K562 (cell line): ENCODE data around the gene CYB5R4. TPM values are rescaled to one million over a fixed set of nuclear protein-coding genes. Genes with fewer than 3 reads are reported as not detected.

Experiments used
- ATAC-seq: fragments of 200-7000 bp; cut with Tn5 transposase; 3 replicates; pipeline ENCODE4 v1.9.1; 2020; ENCODE audit warnings: moderate library complexity
- BruUV-seq: library from RNA; stranded (reverse); fragments of 400-500 nt; replicated peaks from 2 replicates; lab custom pipeline; 2021; lab: Mats Ljungman, UMichigan
- CTCF ChIA-PET: fragments of 300-600 bp; formaldehyde crosslinking; extraction: SDS; loops from one replicate; lab custom pipeline; 2021; ENCODE audit warnings: low intra/inter-chr PET ratio; lab: Yijun Ruan, JAX
- POLR2A ChIA-PET: fragments of 300-600, 350-650 bp; sonication (Branson Sonifier 250); formaldehyde crosslinking; extraction: SDS; loops from one replicate; lab custom pipeline; 2021; ENCODE audit warnings: antibody characterized with exemption, inconsistent platforms; lab: Yijun Ruan, JAX
- DNase-seq, 4 experiments: peaks; one replicate each; pipeline versions ENCODE4 v3.0.0 to v3.0.0-alpha.2; 2011 to 2018; ENCODE audit warnings: low spot score in 3 of 4, mixed read lengths in 3 of 4; ENCODE audit errors: extremely low read depth in 1 of 4
- FAIRE-seq: peaks from 2 replicates; lab custom pipeline; 2011; peaks lifted over from hg19 to GRCh38; lab: Jason Lieb, UNC
- H2AFZ ChIP-seq: 2 replicates; pipeline ENCODE4 v1.6.0; 2011; ENCODE audit warnings: low read depth, low read length, control low read depth, inconsistent platforms
- H3K27ac ChIP-seq: fragments of 200-600 bp; 3 replicates; pipeline ENCODE4 v1.8.0; 2011; ENCODE audit warnings: low read depth, mild to moderate bottlenecking, control low read depth, inconsistent platforms, low read length, moderate library complexity, mixed read lengths; ENCODE audit errors: extremely low read depth
- H3K27me3 ChIP-seq, 2 experiments: fragments of 300-600 bp in 1 of 2; 2 replicates in 1 of 2; 3 replicates in 1 of 2; pipeline versions ENCODE4 v1.6.0 to v1.8.0; 2011; ENCODE audit warnings: inconsistent platforms in 2 of 2, low read length in 2 of 2, mild to moderate bottlenecking in 1 of 2, mixed read lengths in 1 of 2, moderate library complexity in 1 of 2; ENCODE audit not compliant: control insufficient read depth in 2 of 2, insufficient read depth in 2 of 2
- H3K36me3 ChIP-seq: fragments of 300-600 bp; 3 replicates; pipeline ENCODE4 v1.8.0; 2011; ENCODE audit warnings: mild to moderate bottlenecking, low read length, inconsistent platforms; ENCODE audit not compliant: control insufficient read depth, insufficient read depth
- H3K4me1 ChIP-seq, 2 experiments: fragments of 200-600 bp in 1 of 2; replicated peaks in 1 of 2; 2 replicates in 1 of 2; 3 replicates in 1 of 2; pipeline versions ENCODE4 v1.5.1 to v1.8.0; 2011; ENCODE audit warnings: inconsistent platforms in 2 of 2, low read length in 2 of 2, mild to moderate bottlenecking in 1 of 2, mixed read lengths in 1 of 2, moderate library complexity in 1 of 2; ENCODE audit not compliant: control insufficient read depth in 2 of 2, insufficient read depth in 2 of 2
- H3K4me2 ChIP-seq: 2 replicates; pipeline ENCODE4 v1.6.1; 2011; ENCODE audit warnings: low read length, control low read depth, inconsistent platforms, mixed read lengths; ENCODE audit not compliant: insufficient read depth
- H3K4me3 ChIP-seq: fragments of 200-600 bp; sonication (generic), shearing (Covaris generic); 2 replicates; pipeline ENCODE4 v1.5.1; 2016; ENCODE audit warnings: control low read depth, inconsistent platforms
- H3K79me2 ChIP-seq: fragments of 200-600 bp; 3 replicates; pipeline ENCODE4 v1.8.0; 2011; ENCODE audit warnings: low read length, inconsistent platforms; ENCODE audit not compliant: control insufficient read depth, insufficient read depth
- H3K9ac ChIP-seq, 2 experiments: 2 replicates each; pipeline versions ENCODE4 v1.6.0 to v1.6.1; 2011; ENCODE audit warnings: low read depth in 2 of 2, low read length in 2 of 2, control low read depth in 1 of 2, inconsistent platforms in 1 of 2, mild to moderate bottlenecking in 1 of 2, mixed read lengths in 1 of 2; ENCODE audit not compliant: insufficient read depth in 1 of 2
- H3K9me1 ChIP-seq: one replicate; pipeline ENCODE4 v1.6.0; 2011; ENCODE audit warnings: inconsistent platforms, mild to moderate bottlenecking, low read length, moderate library complexity; ENCODE audit not compliant: control insufficient read depth, insufficient read depth
- H3K9me3 ChIP-seq: replicated peaks from 2 replicates; pipeline ENCODE4 v1.5.1; 2011; ENCODE audit warnings: low read depth, low read length, inconsistent platforms; ENCODE audit not compliant: control insufficient read depth, insufficient read depth
- H4K20me1 ChIP-seq: replicated peaks from 2 replicates; pipeline ENCODE4 v1.6.1; 2011; ENCODE audit warnings: low read length, inconsistent platforms, mixed read lengths; ENCODE audit not compliant: control insufficient read depth, insufficient read depth
- ARHGAP35 ChIP-seq: fragments of 450-650 bp; IDR thresholded peaks from 2 replicates; pipeline ENCODE4 v1.6.1; 2018; ENCODE audit not compliant: partially characterized antibody
- ATF7 ChIP-seq: fragments of 450-650 bp; IDR thresholded peaks from 2 replicates; pipeline ENCODE4 v1.7.1; 2014; ENCODE audit warnings: mild to moderate bottlenecking, moderate library complexity
- C11orf30 ChIP-seq: fragments of 450-650 bp; IDR thresholded peaks from 2 replicates; pipeline ENCODE4 v1.6.1; 2016; ENCODE audit warnings: low read depth, mild to moderate bottlenecking
- CCNT2 ChIP-seq: IDR thresholded peaks from 2 replicates; pipeline ENCODE4 v1.6.1; 2011; ENCODE audit warnings: borderline replicate concordance, low read depth, mild to moderate bottlenecking, moderate library complexity, mixed read lengths, low read length; ENCODE audit not compliant: insufficient read length; ENCODE audit errors: extremely low read depth
- CEBPG ChIP-seq, 3 experiments: fragments of 200-800 bp in 1 of 3; sonication (Bioruptor generic) in 1 of 3; sonication (generic) in 1 of 3; formaldehyde crosslinking in 1 of 3; IDR thresholded peaks in 2 of 3; conservative IDR thresholded peaks in 1 of 3; 2 replicates each; pipeline versions ENCODE4 v1.6.1 to v1.8.0; 2016 to 2022; ENCODE audit warnings: missing compliant biosample characterization in 2 of 3, missing genetic modification characterization in 2 of 3, mild to moderate bottlenecking in 1 of 3, missing genetic modification reagents in 1 of 3
- FOS ChIP-seq: IDR thresholded peaks from 3 replicates; pipeline ENCODE4 v1.6.1; 2011; ENCODE audit not compliant: insufficient read length; ENCODE audit errors: extremely low read depth
- FOXM1 ChIP-seq, 2 experiments: fragments of 450-650 bp in 1 of 2; sonication (generic) in 1 of 2; formaldehyde crosslinking in 1 of 2; IDR thresholded peaks; 2 replicates each; pipeline versions ENCODE4 v1.6.1 to v1.9.0; 2017 to 2022; ENCODE audit warnings: low read depth in 2 of 2, mild to moderate bottlenecking in 2 of 2, missing genetic modification reagents in 1 of 2, moderate library complexity in 1 of 2
- NCOA2 ChIP-seq, 2 experiments: fragments of 450-650 bp; IDR thresholded peaks; 2 replicates each; pipeline ENCODE4 v1.6.1; 2018; ENCODE audit warnings: mild to moderate bottlenecking in 2 of 2, moderate library complexity in 1 of 2; ENCODE audit not compliant: partially characterized antibody in 2 of 2
- NFIX ChIP-seq: fragments of 250-450 bp; sonication (Bioruptor Pico); IDR thresholded peaks from 2 replicates; pipeline ENCODE4 v1.4.0; 2020; ENCODE audit warnings: low read depth, mild to moderate bottlenecking, moderate library complexity
- NR2C2 ChIP-seq, 2 experiments: fragments of 200-800 bp in 1 of 2; sonication (Bioruptor generic) in 1 of 2; sonication (generic) in 1 of 2; formaldehyde crosslinking in 1 of 2; IDR thresholded peaks; 2 replicates each; pipeline versions ENCODE4 v1.6.1 to v1.8.0; 2016 to 2022; ENCODE audit warnings: mild to moderate bottlenecking in 1 of 2, missing compliant biosample characterization in 1 of 2, missing genetic modification characterization in 1 of 2, missing genetic modification reagents in 1 of 2
- PRMT5 ChIP-seq: sonication (generic); formaldehyde crosslinking; IDR thresholded peaks from 2 replicates; pipeline ENCODE4 v1.5.0; 2020; ENCODE audit warnings: missing genetic modification reagents
- SMARCC2 ChIP-seq: fragments of 450-650 bp; IDR thresholded peaks from 2 replicates; pipeline ENCODE4 v1.6.1; 2017; ENCODE audit warnings: antibody characterized with exemption, moderate library complexity, mild to moderate bottlenecking, low read depth
- STAT5B ChIP-seq: fragments of 250-450 bp; sonication (Bioruptor Pico); IDR thresholded peaks from 2 replicates; pipeline ENCODE4 v1.8.0; 2021; ENCODE audit warnings: mild to moderate bottlenecking, inconsistent platforms
- TEAD1 ChIP-seq, 2 experiments: fragments of 450-650 bp in 1 of 2; sonication (generic) in 1 of 2; formaldehyde crosslinking; IDR thresholded peaks; 2 replicates each; pipeline versions ENCODE4 v1.4.0 to v1.8.0; 2020 to 2022; ENCODE audit warnings: mild to moderate bottlenecking in 2 of 2, missing genetic modification reagents in 1 of 2
- ZNF316 ChIP-seq: fragments of 450-650 bp; IDR thresholded peaks from 2 replicates; pipeline ENCODE4 v1.6.1; 2016
- ZNF41 ChIP-seq: fragments of 250-450 bp; sonication (Bioruptor Pico); conservative IDR thresholded peaks from 2 replicates; pipeline ENCODE4 v1.4.0; 2020; ENCODE audit warnings: mild to moderate bottlenecking
- ZNF740 ChIP-seq, 3 experiments: fragments of 200-800 bp in 1 of 3; sonication (Bioruptor generic) in 1 of 3; sonication (generic) in 1 of 3; formaldehyde crosslinking in 1 of 3; IDR thresholded peaks; 2 replicates each; pipeline versions ENCODE4 v1.6.1 to v1.8.0; 2016 to 2022; ENCODE audit warnings: mild to moderate bottlenecking in 2 of 3, missing compliant biosample characterization in 2 of 3, missing genetic modification characterization in 2 of 3, missing genetic modification reagents in 1 of 3
- ZNF830 ChIP-seq: fragments of 250-450 bp; sonication (Bioruptor Pico); IDR thresholded peaks from 2 replicates; pipeline ENCODE4 v1.5.0; 2021; ENCODE audit warnings: mild to moderate bottlenecking
- whole genome bisulfite sequencing: fragments of 100-300 bp; shearing (Covaris generic); methylation state at CpG from one replicate; pipeline ENCODE4 v1.1.6; 2016; ENCODE audit warnings: low coverage, mixed read lengths; ENCODE audit not compliant: insufficient coverage; ENCODE audit errors: missing lambda C conversion rate; 5-methylcytosine and 5-hydroxymethylcytosine counted together
- in situ Hi-C: fragments of 300-500 bp; cut with MboI; formaldehyde crosslinking; loops from 4 replicates; pipeline ENCODE4 v1.15.0; 2018; ENCODE audit warnings: inconsistent platforms, mixed read lengths
- intact Hi-C: fragments of 100-400 bp; cut with micrococcal nuclease; formaldehyde crosslinking; loops from 2 replicates; pipeline ENCODE4 v1.14.2; 2022
- polyA plus RNA-seq, 8 experiments: library from polyadenylated mRNA; depleted of rRNA in 4 of 8; stranded (reverse) in 5 of 8; unstranded in 3 of 8; fragments of >200 nt; fragmentation: Nextera tagmentation in 2 of 8; fragmentation: Illumina TruSeq in 1 of 8; extraction: Ambion mirVana in 2 of 8; extraction: Trizol in 1 of 8; gene quantifications; 2 replicates each; pipeline versions ENCODE4 v1.2.1 to v1.2.3, GENCODE V29; 2011 to 2014; ENCODE audit warnings: inconsistent platforms in 1 of 8, missing spikeins in 1 of 8
- total RNA-seq, 7 experiments: library from RNA; depleted of rRNA in 6 of 7; stranded (reverse); fragments of >200 nt in 6 of 7; fragmentation: Illumina TruSeq in 2 of 7; extraction: Trizol in 2 of 7; gene quantifications; 2 replicates each; pipeline versions ENCODE4 v1.2.1 to v1.2.3, GENCODE V29; 2011 to 2021; ENCODE audit warnings: low replicate concordance in 1 of 7

CYB5R4 gene
- total and polyA plus RNA-seq, 9 of the 15 experiments (the other 6 are each of a cell fraction or from before 2014, with no cell fraction given), result 5.9 to 23.1 (median 19.0) TPM

- TF ChIP-seq FOXM1 (IDR thresholded peaks at IDR 0.05; ENCODE audit: low read depth) (no peak), FOXM1 (CRISPR knock-in tag; IDR thresholded peaks at IDR 0.05; ENCODE audit: low read depth) (no peak), TEAD1 (CRISPR knock-in tag; IDR thresholded peaks at IDR 0.05) (no peak), CCNT2 (no peak), STAT5B (CRISPR knock-in tag) (no peak), ATF7 (no peak), NR2C2 (CRISPR knock-in tag; IDR thresholded peaks at IDR 0.05) (no peak), NR2C2 (tag; IDR thresholded peaks at IDR 0.05) (no peak), ZNF316 (no peak), NCOA2 (IDR thresholded peaks at IDR 0.05; ENCODE audit: partially characterized antibody in 2 of 2) (no peak), ZNF830 (CRISPR knock-in tag) (no peak), ARHGAP35 (no peak), CEBPG (CRISPR knock-in tag; IDR thresholded peaks at IDR 0.05) (no peak), CEBPG (tag; conservative IDR thresholded peaks at IDR 0.05 in 1 of 2, IDR thresholded peaks at IDR 0.05 in 1 of 2) (no peak), ZNF41 (CRISPR knock-in tag) (no peak), NFIX (CRISPR knock-in tag) (no peak), SMARCC2 (no peak), FOS (no peak), C11orf30 (no peak), PRMT5 (no peak), ZNF740 (CRISPR knock-in tag; IDR thresholded peaks at IDR 0.05) (no peak), ZNF740 (tag; IDR thresholded peaks at IDR 0.05) (no peak)
- in situ Hi-C loops, result no loop called here
- Histone ChIP-seq H4K20me1 (no peaks in the 10 kb centered on the region), H3K9ac (no peak overlapping the region), H3K27me3 (no peaks in the 10 kb centered on the region), H3K79me2 (peaks cover 26% of the 10 kb centered on the region; the same call in 2 of the 3 replicates), H3K4me1 (peaks cover 4 to 12% of the 10 kb centered on the region in 2 experiments; a peak in 3 of 5 replicates), H3K27ac (no peak overlapping the region), H3K36me3 (no peaks in the 10 kb centered on the region), H2AFZ (no peak overlapping the region), H3K9me3 (0 out of 2 replicates have a peak, but pooled peaks cover 1% of the 10 kb centered on the region), H3K9me1 (no peaks in the 10 kb centered on the region), H3K4me2 (no peak overlapping the region), H3K4me3 (no peak overlapping the region)
- no peak for ATAC-seq
- ChIA-PET CTCF (no interaction called here), POLR2A (no interaction called here)
- FAIRE-seq, result no peak
- 74% methylated on average over 2 of the region's 2 CpGs for WGBS
- no peak for DNase-seq
- no TSS peak for BruUV-seq
- intact Hi-C loops, result no loop called here
Measured at GRCh38 chr6:83908813-83909212, 49.3 kb downstream of the CYB5R4 start.
